ENCODE measurements around the gene HNMT.

DNA sequence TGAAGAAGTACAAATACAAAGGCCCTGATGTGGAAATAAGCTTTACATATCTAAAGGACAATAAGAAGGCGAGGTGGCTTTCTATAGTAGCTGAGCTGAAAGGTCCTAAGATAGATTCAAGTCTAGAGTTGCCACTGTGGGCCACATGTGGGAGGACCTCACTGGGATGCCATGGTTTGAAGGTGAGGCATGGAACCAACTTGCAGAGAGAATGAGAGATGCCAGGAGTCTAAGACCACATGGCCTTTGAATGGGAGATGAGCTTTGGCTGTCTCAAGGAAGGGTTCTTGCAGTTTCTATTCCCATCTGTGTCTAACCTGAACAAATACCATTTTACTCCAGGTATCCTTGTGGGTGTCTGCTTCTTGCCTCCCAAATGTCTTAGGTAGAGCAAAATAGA lies 53.6 kb downstream of the HNMT start:
- TF ChIP-seq SP7 (tag by site-specific recombination; IDR thresholded peaks at IDR 0.05) (no peak), ZNF274 (IDR thresholded peaks at IDR 0.05; ENCODE audit: low read length) (no peak), ZNF274 (tag by site-specific recombination; IDR thresholded peaks at IDR 0.05; ENCODE audit: borderline replicate concordance) (no peak), KLF1 (tag by site-specific recombination; IDR thresholded peaks at IDR 0.05) (no peak), ZNF473 (tag by site-specific recombination; IDR thresholded peaks at IDR 0.05) (no peak), HOXA7 (CRISPR knock-in tag; IDR thresholded peaks at IDR 0.05; ENCODE audit: borderline replicate concordance) (no peak), KLF10 (tag by site-specific recombination; IDR thresholded peaks at IDR 0.05) (no peak), ZBTB21 (tag by site-specific recombination; IDR thresholded peaks at IDR 0.05) (no peak), ZNF292 (tag by site-specific recombination; IDR thresholded peaks at IDR 0.05; ENCODE audit: borderline replicate concordance, low read depth) (no peak)
- TF ChIP-seq, protein P1, sequence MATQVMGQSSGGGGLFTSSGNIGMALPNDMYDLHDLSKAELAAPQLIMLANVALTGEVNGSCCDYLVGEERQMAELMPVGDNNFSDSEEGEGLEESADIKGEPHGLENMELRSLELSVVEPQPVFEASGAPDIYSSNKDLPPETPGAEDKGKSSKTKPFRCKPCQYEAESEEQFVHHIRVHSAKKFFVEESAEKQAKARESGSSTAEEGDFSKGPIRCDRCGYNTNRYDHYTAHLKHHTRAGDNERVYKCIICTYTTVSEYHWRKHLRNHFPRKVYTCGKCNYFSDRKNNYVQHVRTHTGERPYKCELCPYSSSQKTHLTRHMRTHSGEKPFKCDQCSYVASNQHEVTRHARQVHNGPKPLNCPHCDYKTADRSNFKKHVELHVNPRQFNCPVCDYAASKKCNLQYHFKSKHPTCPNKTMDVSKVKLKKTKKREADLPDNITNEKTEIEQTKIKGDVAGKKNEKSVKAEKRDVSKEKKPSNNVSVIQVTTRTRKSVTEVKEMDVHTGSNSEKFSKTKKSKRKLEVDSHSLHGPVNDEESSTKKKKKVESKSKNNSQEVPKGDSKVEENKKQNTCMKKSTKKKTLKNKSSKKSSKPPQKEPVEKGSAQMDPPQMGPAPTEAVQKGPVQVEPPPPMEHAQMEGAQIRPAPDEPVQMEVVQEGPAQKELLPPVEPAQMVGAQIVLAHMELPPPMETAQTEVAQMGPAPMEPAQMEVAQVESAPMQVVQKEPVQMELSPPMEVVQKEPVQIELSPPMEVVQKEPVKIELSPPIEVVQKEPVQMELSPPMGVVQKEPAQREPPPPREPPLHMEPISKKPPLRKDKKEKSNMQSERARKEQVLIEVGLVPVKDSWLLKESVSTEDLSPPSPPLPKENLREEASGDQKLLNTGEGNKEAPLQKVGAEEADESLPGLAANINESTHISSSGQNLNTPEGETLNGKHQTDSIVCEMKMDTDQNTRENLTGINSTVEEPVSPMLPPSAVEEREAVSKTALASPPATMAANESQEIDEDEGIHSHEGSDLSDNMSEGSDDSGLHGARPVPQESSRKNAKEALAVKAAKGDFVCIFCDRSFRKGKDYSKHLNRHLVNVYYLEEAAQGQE (tag by site-specific recombination; IDR thresholded peaks at IDR 0.05), result no peak
